Myocyte (in vitro differentiated cells): ENCODE data around the gene PIPOX. TPM values are rescaled to one million over a fixed set of nuclear protein-coding genes. Genes with fewer than 3 reads are reported as not detected.

ENCODE experiments used
- DNase-seq: peaks from one replicate; pipeline ENCODE4 v3.0.0-alpha.2; 2012; ENCODE audit warnings: low read depth
- total RNA-seq: library from RNA; depleted of rRNA; stranded (reverse); fragments of >200 nt; gene quantifications from 2 replicates; pipeline ENCODE4 v1.2.3, GENCODE V29; 2014

PIPOX gene
- total RNA-seq, 1 donor from 2014 or later, result 6.4 TPM

- no peak for DNase-seq
Measured at GRCh38 chr17:29019475-29020181, 23.3 kb upstream of the PIPOX start.

- DNase-seq, result no peak
Measured at GRCh38 chr17:29020576-29020975, 22.4 kb upstream of the PIPOX start.

- no peak for DNase-seq
Measured at GRCh38 chr17:29021226-29021625, 21.7 kb upstream of the PIPOX start.

- no peak for DNase-seq
Measured at GRCh38 chr17:29022074-29022473, 20.9 kb upstream of the PIPOX start.

- no peak for DNase-seq
Measured at GRCh38 chr17:29024316-29024952, 18.5 kb upstream of the PIPOX start.

GRCh38 chr17:29031488-29031887 lies 11.5 kb upstream of the PIPOX start:
- DNase-seq, result no peak

- DNase-seq, result no peak
Measured at GRCh38 chr17:29032013-29032856, 10.7 kb upstream of the PIPOX start.

GRCh38 chr17:29032857-29033197 lies 10.1 kb upstream of the PIPOX start:
- DNase-seq, result no peak

- DNase-seq, result no peak
Measured at GRCh38 chr17:29034510-29034909, 8.4 kb upstream of the PIPOX start.

- no peak for DNase-seq
Measured at GRCh38 chr17:29036584-29036983, 6.4 kb upstream of the PIPOX start.

GRCh38 chr17:29037739-29038084 lies 5.2 kb upstream of the PIPOX start:
- DNase-seq, result no peak

- DNase-seq, result no peak
Measured at GRCh38 chr17:29038085-29038795, 4.7 kb upstream of the PIPOX start.

GRCh38 chr17:29039764-29040598 lies 3.0 kb upstream of the PIPOX start:
- peak; percentile 97 for DNase-seq

- no peak for DNase-seq
Measured at GRCh38 chr17:29041091-29041490, 1.9 kb upstream of the PIPOX start.

- no peak for DNase-seq
Measured at GRCh38 chr17:29041571-29041970, 1.4 kb upstream of the PIPOX start.

GRCh38 chr17:29042026-29042678 lies 789 bp upstream of the PIPOX start:
- no peak for DNase-seq

- DNase-seq, result peak; percentile 44
Measured at GRCh38 chr17:29043539-29044145, 701 bp downstream of the PIPOX start.

- peak; percentile 59 for DNase-seq
Measured at GRCh38 chr17:29045026-29045425, 2.1 kb downstream of the PIPOX start.

- no peak for DNase-seq
Measured at GRCh38 chr17:29045734-29046472, 3.0 kb downstream of the PIPOX start.
